HG02970 (cell line): Measurements from ENCODE around the gene GPR143.
"Not testable (repeated sequence)": the region's sequence is repeated elsewhere in the genome, so short reads cannot be mapped to it uniquely, and the experiment has no call there.

Experiments
- ATAC-seq: cut with Tn5 transposase; IDR thresholded peaks from one replicate; pipeline ENCODE4 v1.9.1; 2021; ENCODE audit warnings: mild to moderate bottlenecking, moderate library complexity, moderate number of reproducible peaks; ENCODE audit not compliant: unreplicated experiment, low FRiP score

The GPR143 gene

GRCh38 chrX:9770319-9770718 lies 4.7 kb upstream of the GPR143 start:
- ATAC-seq: no peak

GRCh38 chrX:9768321-9768839 lies 2.7 kb upstream of the GPR143 start:
- not testable (repeated sequence) for ATAC-seq

- ATAC-seq: no peak
Measured at GRCh38 chrX:9767375-9767774, 1.7 kb upstream of the GPR143 start.

- ATAC-seq: no peak
Measured at GRCh38 chrX:9765072-9765736, 443 bp downstream of the GPR143 start.

- ATAC-seq: no peak
Measured at GRCh38 chrX:9759337-9759736, 6.3 kb downstream of the GPR143 start.

- ATAC-seq: no peak
Measured at GRCh38 chrX:9758021-9758638, 7.5 kb downstream of the GPR143 start.

GRCh38 chrX:9757366-9757765 lies 8.3 kb downstream of the GPR143 start:
- ATAC-seq: no peak

- no peak for ATAC-seq
Measured at GRCh38 chrX:9749146-9749692, 16.4 kb downstream of the GPR143 start.

GRCh38 chrX:9747644-9748043 lies 18.0 kb downstream of the GPR143 start:
- ATAC-seq: no peak

GRCh38 chrX:9746148-9746888 lies 19.3 kb downstream of the GPR143 start:
- ATAC-seq: no peak

- no peak for ATAC-seq
Measured at GRCh38 chrX:9745417-9746115, 20.1 kb downstream of the GPR143 start.

- ATAC-seq: no peak
Measured at GRCh38 chrX:9739130-9739529, 26.5 kb downstream of the GPR143 start.

- ATAC-seq: no peak
Measured at GRCh38 chrX:9738151-9738550, 27.5 kb downstream of the GPR143 start.

GRCh38 chrX:9737363-9737762 lies 28.3 kb downstream of the GPR143 start:
- ATAC-seq: no peak

- ATAC-seq: no peak
Measured at GRCh38 chrX:9730752-9731151, 34.9 kb downstream of the GPR143 start.

GRCh38 chrX:9730078-9730477 lies 35.6 kb downstream of the GPR143 start:
- ATAC-seq: no peak

- no peak for ATAC-seq
Measured at GRCh38 chrX:9729171-9729885, 36.3 kb downstream of the GPR143 start.

- no peak for ATAC-seq
Measured at GRCh38 chrX:9728261-9728660, 37.4 kb downstream of the GPR143 start.

- ATAC-seq: no peak
Measured at GRCh38 chrX:9724711-9725110, 40.9 kb downstream of the GPR143 start.

- no peak for ATAC-seq
Measured at GRCh38 chrX:9717376-9717775, 48.3 kb downstream of the GPR143 start.
